HG03460 (cell line): ENCODE data around the gene ACSL1.
"Not testable (repeated sequence)": the region's sequence is repeated elsewhere in the genome, so short reads cannot be mapped to it uniquely, and the experiment has no call there.

Experiments
- ATAC-seq: cut with Tn5 transposase; IDR thresholded peaks from one replicate; pipeline ENCODE4 v1.9.1; 2021; ENCODE audit not compliant: unreplicated experiment

Gene ACSL1

GRCh38 chr4:184843984-184844554 is 18.3 kb upstream of the ACSL1 start:
- no peak for ATAC-seq

- not testable (repeated sequence) for ATAC-seq
These were observed 13.3 kb upstream of the ACSL1 start for GRCh38 chr4:184839075-184839399.

- no peak for ATAC-seq
These were observed 12.7 kb upstream of the ACSL1 start for GRCh38 chr4:184838249-184839074.

GRCh38 chr4:184836613-184837012 is 10.8 kb upstream of the ACSL1 start:
- no peak for ATAC-seq

GRCh38 chr4:184833046-184833838 is 7.5 kb upstream of the ACSL1 start:
- no peak for ATAC-seq

GRCh38 chr4:184831153-184831552 is 5.4 kb upstream of the ACSL1 start:
- ATAC-seq = no peak

- peak; percentile 5 for ATAC-seq
These were observed 1.0 kb upstream of the ACSL1 start for GRCh38 chr4:184826691-184827270.

- peak; percentile 24 for ATAC-seq
These were observed 450 bp downstream of the ACSL1 start for GRCh38 chr4:184825141-184825895.

GRCh38 chr4:184824776-184825084 is 1.0 kb downstream of the ACSL1 start:
- ATAC-seq = no peak

GRCh38 chr4:184824081-184824775 is 1.5 kb downstream of the ACSL1 start:
- no peak for ATAC-seq

GRCh38 chr4:184823014-184823413 is 2.8 kb downstream of the ACSL1 start:
- ATAC-seq = no peak

GRCh38 chr4:184822356-184822755 is 3.4 kb downstream of the ACSL1 start:
- no peak for ATAC-seq

- no peak for ATAC-seq
These were observed 4.5 kb downstream of the ACSL1 start for GRCh38 chr4:184821242-184821641.

- no peak for ATAC-seq
These were observed 6.0 kb downstream of the ACSL1 start for GRCh38 chr4:184819786-184820185.

GRCh38 chr4:184818216-184818564 is 7.6 kb downstream of the ACSL1 start:
- no peak for ATAC-seq

GRCh38 chr4:184817494-184818215 is 8.1 kb downstream of the ACSL1 start:
- ATAC-seq = no peak

GRCh38 chr4:184816962-184817361 is 8.8 kb downstream of the ACSL1 start:
- ATAC-seq = no peak

- peak; percentile 76 for ATAC-seq
These were observed 10.5 kb downstream of the ACSL1 start for GRCh38 chr4:184815046-184815877.

- ATAC-seq = no peak
These were observed 11.1 kb downstream of the ACSL1 start for GRCh38 chr4:184814686-184815045.
